ENCODE measurements around the gene PLCB1. TPM values are rescaled to one million over a fixed set of nuclear protein-coding genes. Genes with fewer than 3 reads are reported as not detected.

The PLCB1 gene
- total and polyA plus RNA-seq, 7 donors = 1.5 to 10.7 (median 4.2) TPM

- no peak overlapping the region for H3K27ac ChIP-seq
- intact Hi-C loops (cut with DNase I) = no loop called here
- TF ChIP-seq, protein P1, sequence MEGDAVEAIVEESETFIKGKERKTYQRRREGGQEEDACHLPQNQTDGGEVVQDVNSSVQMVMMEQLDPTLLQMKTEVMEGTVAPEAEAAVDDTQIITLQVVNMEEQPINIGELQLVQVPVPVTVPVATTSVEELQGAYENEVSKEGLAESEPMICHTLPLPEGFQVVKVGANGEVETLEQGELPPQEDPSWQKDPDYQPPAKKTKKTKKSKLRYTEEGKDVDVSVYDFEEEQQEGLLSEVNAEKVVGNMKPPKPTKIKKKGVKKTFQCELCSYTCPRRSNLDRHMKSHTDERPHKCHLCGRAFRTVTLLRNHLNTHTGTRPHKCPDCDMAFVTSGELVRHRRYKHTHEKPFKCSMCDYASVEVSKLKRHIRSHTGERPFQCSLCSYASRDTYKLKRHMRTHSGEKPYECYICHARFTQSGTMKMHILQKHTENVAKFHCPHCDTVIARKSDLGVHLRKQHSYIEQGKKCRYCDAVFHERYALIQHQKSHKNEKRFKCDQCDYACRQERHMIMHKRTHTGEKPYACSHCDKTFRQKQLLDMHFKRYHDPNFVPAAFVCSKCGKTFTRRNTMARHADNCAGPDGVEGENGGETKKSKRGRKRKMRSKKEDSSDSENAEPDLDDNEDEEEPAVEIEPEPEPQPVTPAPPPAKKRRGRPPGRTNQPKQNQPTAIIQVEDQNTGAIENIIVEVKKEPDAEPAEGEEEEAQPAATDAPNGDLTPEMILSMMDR (IDR thresholded peaks at IDR 0.05) = no peak
- no peaks in the 10 kb centered on the region for H3K27me3 ChIP-seq (ENCODE audit: insufficient read depth in 3 of 3, low read length in 2 of 3)
- 88 to 95% (median 93%) methylated on average over 4 of the region's 4 CpGs for WGBS, 3 donors
- H3K36me3 ChIP-seq (ENCODE audit: insufficient read depth in 1 of 2, low read depth in 1 of 2) = no peaks in the 10 kb centered on the region
- ATAC-seq (no peak), DNase-seq (no peak)
- H3K9me3 ChIP-seq = no peaks in the 10 kb centered on the region
- peaks cover 5% of the 10 kb centered on the region for H3K4me1 ChIP-seq
- no peak overlapping the region for H3K4me3 ChIP-seq
Measured at GRCh38 chr20:8254911-8255582, 123.0 kb downstream of the PLCB1 start.

GRCh38 chr20:8255945-8256632, 124.0 kb downstream of the PLCB1 start:
- intact Hi-C loops (cut with DNase I) = no loop called here
- no peak for ATAC-seq
- TF ChIP-seq, protein P1 (IDR thresholded peaks at IDR 0.05) = no peak

DNA sequence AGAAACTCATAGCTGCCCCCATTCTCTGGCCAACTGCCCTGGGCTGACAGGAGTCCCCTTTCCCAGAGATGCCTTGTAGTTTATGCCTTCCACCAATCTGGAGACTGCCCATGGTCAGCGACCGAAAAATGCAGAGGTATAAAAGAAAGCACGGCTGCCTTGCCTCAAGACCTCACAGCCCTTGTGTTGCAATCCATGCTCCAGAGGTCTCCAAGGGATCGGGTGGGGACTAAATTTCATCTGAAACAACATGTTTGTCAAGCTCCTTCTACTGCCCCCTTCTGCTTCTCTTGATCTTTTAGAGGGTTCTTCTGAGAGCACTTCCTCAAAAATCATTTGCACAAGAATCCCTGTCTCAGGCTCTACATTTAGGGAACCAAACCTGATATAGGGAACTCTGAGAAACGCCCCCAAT, 128.8 kb downstream of the PLCB1 start:
- TF ChIP-seq, protein P1 (IDR thresholded peaks at IDR 0.05) = no peak
- H3K27ac ChIP-seq = no peak overlapping the region
- 77 to 90% (median 88%) methylated on average over 5 of the region's 5 CpGs for WGBS, 3 donors
- no peaks in the 10 kb centered on the region for H3K4me1 ChIP-seq
- no peaks in the 10 kb centered on the region for H3K27me3 ChIP-seq (ENCODE audit: insufficient read depth in 3 of 3, low read length in 2 of 3)
- H3K36me3 ChIP-seq (ENCODE audit: insufficient read depth in 1 of 2, low read depth in 1 of 2) = no peaks in the 10 kb centered on the region
- no peak overlapping the region for H3K4me3 ChIP-seq
- DNase-seq (peak; percentile 15 to 62), ATAC-seq (peak in 1 of 4 donors; percentile 38)
- H3K9me3 ChIP-seq = no peaks in the 10 kb centered on the region
- intact Hi-C loops (cut with DNase I) = no loop called here

More at GRCh38 chr20:8255945-8256632, 124.0 kb downstream of the PLCB1 start:
- H3K9me3 ChIP-seq = no peaks in the 10 kb centered on the region
- DNase-seq = no peak
- WGBS, 3 donors = 62 to 99% (median 93%) methylated on average over 3 of the region's 3 CpGs
- H3K27me3 ChIP-seq (ENCODE audit: insufficient read depth in 3 of 3, low read length in 2 of 3) = no peaks in the 10 kb centered on the region
- H3K27ac ChIP-seq = no peak overlapping the region
- no peak overlapping the region for H3K4me3 ChIP-seq
- H3K4me1 ChIP-seq = peaks cover 4% of the 10 kb centered on the region
- no peaks in the 10 kb centered on the region for H3K36me3 ChIP-seq (ENCODE audit: insufficient read depth in 1 of 2, low read depth in 1 of 2)

DNA sequence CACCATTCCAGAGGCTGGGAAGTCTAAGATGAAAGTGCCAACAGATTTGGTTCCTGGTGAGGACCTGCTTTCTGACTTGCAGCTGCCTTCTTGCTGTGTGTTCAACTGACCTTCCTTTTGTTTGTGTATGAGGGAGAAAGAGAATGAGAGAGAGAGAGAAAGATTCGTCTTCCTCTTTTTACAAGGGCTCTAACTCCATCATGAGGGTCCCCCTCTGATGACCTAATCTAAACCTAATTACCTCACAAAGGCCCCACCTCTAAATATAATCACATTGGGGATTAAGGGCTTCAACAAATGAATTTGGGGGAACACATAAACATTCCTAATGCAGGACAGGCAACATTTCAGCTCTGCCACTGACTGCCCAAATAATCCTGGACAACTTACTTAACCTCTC, 130.7 kb downstream of the PLCB1 start:
- Histone ChIP-seq H3K27me3 (ENCODE audit: insufficient read depth in 3 of 3, low read length in 2 of 3) (no peaks in the 10 kb centered on the region), H3K4me3 (no peak overlapping the region), H3K27ac (no peak overlapping the region), H3K9me3 (no peaks in the 10 kb centered on the region), H3K36me3 (ENCODE audit: insufficient read depth in 1 of 2, low read depth in 1 of 2) (no peaks in the 10 kb centered on the region), H3K4me1 (no peaks in the 10 kb centered on the region)
- intact Hi-C loops (cut with DNase I) = no loop called here
- 76 to 88% (median 82%) methylated on average over 1 of the region's 1 CpG for WGBS, 3 donors
- DNase-seq = no peak
- TF ChIP-seq, protein P1 (IDR thresholded peaks at IDR 0.05) = no peak
- ATAC-seq = no peak
